GM12878 (cell line): ENCODE measurements around the gene PCK2.

Experiments used
- CTCF ChIP-seq, 3 experiments: IDR thresholded peaks in 2 of 3; conservative IDR thresholded peaks in 1 of 3; 2 replicates each; pipeline ENCODE4 v1.5.1; 2011; ENCODE audit warnings: low read depth in 3 of 3, low read length in 3 of 3, mild to moderate bottlenecking in 3 of 3, control low read depth in 2 of 3, moderate library complexity in 2 of 3, inconsistent platforms in 1 of 3, mixed read lengths in 1 of 3; ENCODE audit not compliant: control insufficient read depth in 2 of 3, insufficient read depth in 1 of 3; ENCODE audit errors: extremely low read depth in 1 of 3
- SREBF1 ChIP-seq: IDR thresholded peaks from 2 replicates; pipeline ENCODE4 v1.6.1; 2012; ENCODE audit warnings: mild to moderate bottlenecking, low read length
- SUZ12 ChIP-seq: fragments of 200-600 bp; sonication (generic); IDR thresholded peaks from one replicate; pipeline ENCODE4 v1.6.1; 2018; ENCODE audit warnings: antibody characterized with exemption, mild to moderate bottlenecking; ENCODE audit not compliant: unreplicated experiment
- TAF1 ChIP-seq: IDR thresholded peaks from 2 replicates; pipeline ENCODE4 v1.6.1; 2011; ENCODE audit warnings: mild to moderate bottlenecking, low read depth, low read length, borderline replicate concordance

GRCh38 chr14:24122416-24122815 lies 28.3 kb downstream of the PCK2 start:
- no peak for TF ChIP-seq TAF1
- no peak for TF ChIP-seq SUZ12
- no peak for TF ChIP-seq SREBF1
- TF ChIP-seq CTCF (IDR thresholded peaks at IDR 0.05 in 2 of 3, conservative IDR thresholded peaks at IDR 0.05 in 1 of 3; ENCODE audit: control insufficient read depth in 2 of 3, extremely low read depth in 1 of 3, insufficient read depth in 1 of 3, low read depth in 3 of 3, low read length in 3 of 3) = no peak
